Calu3 (cell line): Measurements from ENCODE around the gene ALPG. TPM values are rescaled to one million over a fixed set of nuclear protein-coding genes. Genes with fewer than 3 reads are reported as not detected.
"Not testable (repeated sequence)": the region's sequence is repeated elsewhere in the genome, so short reads cannot be mapped to it uniquely, and the experiment has no call there.

Experiments used
- BruUV-seq: library from RNA; stranded (reverse); fragments of 400-500 nt; replicated peaks from 2 replicates; lab custom pipeline; 2021; lab: Mats Ljungman, UMichigan
- CTCF ChIA-PET: fragments of 300-600 bp; sonication (Branson Sonifier 250); formaldehyde crosslinking; loops from one replicate; lab custom pipeline; 2022; ENCODE audit warnings: antibody characterized with exemption; lab: Charles Lee
- DNase-seq: peaks from one replicate; pipeline ENCODE4 v3.0.0; 2022
- H3K27ac Mint-ChIP-seq: one replicate; pipeline ENCODE4 v1.8.0; 2022; ENCODE audit warnings: mixed read lengths; ENCODE audit not compliant: unreplicated experiment
- H3K27me3 Mint-ChIP-seq: one replicate; pipeline ENCODE4 v1.8.0; 2022; ENCODE audit warnings: mixed read lengths; ENCODE audit not compliant: unreplicated experiment
- H3K36me3 Mint-ChIP-seq: one replicate; pipeline ENCODE4 v1.8.0; 2022; ENCODE audit warnings: mild to moderate bottlenecking, moderate library complexity, mixed read lengths; ENCODE audit not compliant: insufficient read depth, unreplicated experiment
- H3K4me1 Mint-ChIP-seq: one replicate; pipeline ENCODE4 v1.8.0; 2022; ENCODE audit warnings: mild to moderate bottlenecking, low read depth, mixed read lengths; ENCODE audit not compliant: unreplicated experiment
- H3K4me3 Mint-ChIP-seq: one replicate; pipeline ENCODE4 v1.8.0; 2022; ENCODE audit warnings: mild to moderate bottlenecking, low read depth, moderate library complexity, mixed read lengths; ENCODE audit not compliant: unreplicated experiment
- H3K9me3 Mint-ChIP-seq: one replicate; pipeline ENCODE4 v1.8.0; 2022; ENCODE audit warnings: low read depth, mixed read lengths; ENCODE audit not compliant: unreplicated experiment
- CTCF ChIP-seq: fragments of 200-600 bp; IDR thresholded peaks from one replicate; pipeline ENCODE4 v1.8.0; 2022; ENCODE audit warnings: antibody characterized with exemption; ENCODE audit not compliant: unreplicated experiment
- intact Hi-C: fragments of 100-400 bp; cut with micrococcal nuclease; formaldehyde crosslinking; loops from one replicate; pipeline ENCODE4 v1.10.0; 2022; ENCODE audit not compliant: unreplicated experiment
- total RNA-seq: library from RNA; stranded (reverse); gene quantifications from 2 replicates; pipeline ENCODE4 v1.2.3, GENCODE V29; 2022

Gene ALPG
- total RNA-seq, 1 experiment from 2014 or later, result not detected

- CTCF ChIA-PET, result no interaction called here
- intact Hi-C loops, result no loop called here
Observed at GRCh38 chr2:232367591-232368233, 38.9 kb upstream of the ALPG start.

GRCh38 chr2:232368311-232368731 lies 38.3 kb upstream of the ALPG start:
- no TSS peak for BruUV-seq
- TF ChIP-seq CTCF, result no peak
- Mint-ChIP-seq H3K4me3 (no peak overlapping the region), H3K9me3 (no peaks in the 10 kb centered on the region), H3K27me3 (no peaks in the 10 kb centered on the region), H3K4me1 (peaks cover 8% of the 10 kb centered on the region), H3K27ac (no peak overlapping the region), H3K36me3 (no peaks in the 10 kb centered on the region)
- DNase-seq, result no peak
- CTCF ChIA-PET, result no interaction called here
- intact Hi-C loops, result no loop called here

More at GRCh38 chr2:232367591-232368233, 38.9 kb upstream of the ALPG start:
- BruUV-seq, result no TSS peak
- H3K27me3 Mint-ChIP-seq, result no peaks in the 10 kb centered on the region
- H3K27ac Mint-ChIP-seq, result no peak overlapping the region
- H3K9me3 Mint-ChIP-seq, result no peaks in the 10 kb centered on the region
- TF ChIP-seq CTCF, result no peak
- H3K4me3 Mint-ChIP-seq, result no peak overlapping the region
- H3K4me1 Mint-ChIP-seq, result peaks cover 8% of the 10 kb centered on the region
- no peaks in the 10 kb centered on the region for H3K36me3 Mint-ChIP-seq
- DNase-seq, result no peak

GRCh38 chr2:232369126-232369951 lies 37.3 kb upstream of the ALPG start:
- no peak for TF ChIP-seq CTCF
- intact Hi-C loops, result no loop called here
- CTCF ChIA-PET, result no interaction called here
- Mint-ChIP-seq H3K4me1 (peaks cover 8% of the 10 kb centered on the region), H3K27me3 (no peaks in the 10 kb centered on the region), H3K4me3 (no peak overlapping the region), H3K27ac (no peak overlapping the region), H3K36me3 (no peaks in the 10 kb centered on the region), H3K9me3 (no peaks in the 10 kb centered on the region)
- no peak for DNase-seq
- BruUV-seq, result no TSS peak

GRCh38 chr2:232370007-232370406 lies 36.6 kb upstream of the ALPG start:
- H3K27me3 Mint-ChIP-seq, intact Hi-C loops, H3K9me3 Mint-ChIP-seq, H3K4me1 Mint-ChIP-seq, H3K36me3 Mint-ChIP-seq, BruUV-seq, H3K27ac Mint-ChIP-seq, CTCF ChIA-PET, DNase-seq, H3K4me3 Mint-ChIP-seq: not testable (repeated sequence)
